ENCODE measurements around the gene OR10D3. TPM values are rescaled to one million over a fixed set of nuclear protein-coding genes. Genes with fewer than 3 reads are reported as not detected.

The OR10D3 gene
- total RNA-seq, 1 donor from 2014 or later, result not detected

GRCh38 chr11:124195189-124195734, 12.1 kb downstream of the OR10D3 start:
- peak overlapping the region; percentile 44 for H3K27ac ChIP-seq
- no peak for DNase-seq
- H3K4me1 ChIP-seq, result no peaks in the 10 kb centered on the region
- peak; percentile 65 for TF ChIP-seq CTCF (IDR thresholded peaks at IDR 0.05)
- H3K36me3 ChIP-seq, result no peaks in the 10 kb centered on the region
- H3K27me3 ChIP-seq (ENCODE audit: low read depth), result no peaks in the 10 kb centered on the region
- no peak overlapping the region for H3K4me3 ChIP-seq
- peak; percentile 83 to 84 for ATAC-seq
- H3K9me3 ChIP-seq, result no peaks in the 10 kb centered on the region
- intact Hi-C loops (cut with DNase I), result loop anchor here (10.0 kb wide), 1 partner anchor 120 kb away; no protein-coding TSS in a partner anchor

- no peak for TF ChIP-seq CTCF (IDR thresholded peaks at IDR 0.05)
- no peak overlapping the region for H3K27ac ChIP-seq
Measured at GRCh38 chr11:124197999-124198398, 14.9 kb downstream of the OR10D3 start.

GRCh38 chr11:124198897-124199296, 15.8 kb downstream of the OR10D3 start:
- DNase-seq, result no peak
- no peaks in the 10 kb centered on the region for H3K4me1 ChIP-seq
- no peak overlapping the region for H3K4me3 ChIP-seq
- H3K36me3 ChIP-seq, result no peaks in the 10 kb centered on the region
- no peak for ATAC-seq
- no peak overlapping the region for H3K27ac ChIP-seq
- H3K27me3 ChIP-seq (ENCODE audit: low read depth), result no peaks in the 10 kb centered on the region
- TF ChIP-seq CTCF (IDR thresholded peaks at IDR 0.05), result no peak
- no peaks in the 10 kb centered on the region for H3K9me3 ChIP-seq
- intact Hi-C loops (cut with DNase I), result loop anchor here (10.0 kb wide), 1 partner anchor 124 kb away; no protein-coding TSS in a partner anchor

More at GRCh38 chr11:124197999-124198398, 14.9 kb downstream of the OR10D3 start:
- intact Hi-C loops (cut with DNase I), result loop anchor here (10.0 kb wide), 1 partner anchor 123 kb away; no protein-coding TSS in a partner anchor
- no peak overlapping the region for H3K4me3 ChIP-seq
- ATAC-seq (no peak), DNase-seq (no peak)
- H3K36me3 ChIP-seq, result no peaks in the 10 kb centered on the region
- H3K9me3 ChIP-seq, result no peaks in the 10 kb centered on the region
- H3K4me1 ChIP-seq, result no peaks in the 10 kb centered on the region
- H3K27me3 ChIP-seq (ENCODE audit: low read depth), result no peaks in the 10 kb centered on the region

GRCh38 chr11:124199702-124200101, 16.6 kb downstream of the OR10D3 start:
- intact Hi-C loops (cut with DNase I), result loop anchor here (10.0 kb wide), 1 partner anchor 125 kb away; no protein-coding TSS in a partner anchor
- no peak overlapping the region for H3K4me3 ChIP-seq
- no peak overlapping the region for H3K27ac ChIP-seq
- no peak for ATAC-seq
- H3K27me3 ChIP-seq (ENCODE audit: low read depth), result no peaks in the 10 kb centered on the region
- H3K9me3 ChIP-seq, result no peaks in the 10 kb centered on the region
- H3K36me3 ChIP-seq, result no peaks in the 10 kb centered on the region
- TF ChIP-seq CTCF (IDR thresholded peaks at IDR 0.05), result no peak
- no peaks in the 10 kb centered on the region for H3K4me1 ChIP-seq
- no peak for DNase-seq

- ATAC-seq, result no peak
Measured at GRCh38 chr11:124200671-124201070, 17.5 kb downstream of the OR10D3 start.

More at GRCh38 chr11:124200671-124201070, 17.5 kb downstream of the OR10D3 start:
- no peak for TF ChIP-seq CTCF (IDR thresholded peaks at IDR 0.05)
- Histone ChIP-seq H3K4me3 (no peak overlapping the region), H3K27me3 (ENCODE audit: low read depth) (no peaks in the 10 kb centered on the region), H3K36me3 (no peaks in the 10 kb centered on the region), H3K9me3 (no peaks in the 10 kb centered on the region), H3K27ac (no peak overlapping the region), H3K4me1 (no peaks in the 10 kb centered on the region)
- intact Hi-C loops (cut with DNase I), result no loop called here
- no peak for DNase-seq

Data from lower lobe of right lung (tissue), 2 donors.